ENCODE measurements around the gene FOXP2. TPM values are rescaled to one million over a fixed set of nuclear protein-coding genes. Genes with fewer than 3 reads are reported as not detected.

The FOXP2 gene
- total and polyA plus RNA-seq, 7 donors: 1.6 to 150 (median 91.2) TPM

GRCh38 chr7:114554781-114555537, 140.3 kb downstream of the FOXP2 start:
- intact Hi-C loops (cut with DNase I): no loop called here
- WGBS, 2 donors: 76 to 87% methylated on average over 6 of the region's 6 CpGs
- H3K4me3 ChIP-seq: no peak overlapping the region
- H3K9me3 ChIP-seq: no peaks in the 10 kb centered on the region
- H3K27me3 ChIP-seq: no peaks in the 10 kb centered on the region
- TF ChIP-seq POLR2A (IDR thresholded peaks at IDR 0.05) (no peak), EP300 (IDR thresholded peaks at IDR 0.05) (no peak), POLR2AphosphoS5 (IDR thresholded peaks at IDR 0.05) (peak in 3 of 4 donors; percentile 20 to 47 (median 40)), CTCF (IDR thresholded peaks at IDR 0.05) (no peak)
- peaks cover 0 to 10% (median 7%) of the 10 kb centered on the region in 4 donors for H3K4me1 ChIP-seq
- peak overlapping the region in 2 of 4 donors; percentile 29 to 52 for H3K27ac ChIP-seq
- H3K36me3 ChIP-seq: peaks cover 0 to 5% (median 0%) of the 10 kb centered on the region in 4 donors
- no peak for DNase-seq

GRCh38 chr7:114567416-114567815, 152.8 kb downstream of the FOXP2 start:
- intact Hi-C loops (cut with DNase I): no loop called here
- H3K27ac ChIP-seq: no peak overlapping the region

GRCh38 chr7:114569220-114569619, 154.6 kb downstream of the FOXP2 start:
- intact Hi-C loops (cut with DNase I): no loop called here
- no peaks in the 10 kb centered on the region for H3K27me3 ChIP-seq
- H3K4me3 ChIP-seq: no peak overlapping the region
- no peaks in the 10 kb centered on the region for H3K36me3 ChIP-seq
- DNase-seq: no peak
- TF ChIP-seq POLR2A (IDR thresholded peaks at IDR 0.05): no peak
- no peak for TF ChIP-seq CTCF (IDR thresholded peaks at IDR 0.05)
- TF ChIP-seq EP300 (IDR thresholded peaks at IDR 0.05): no peak
- TF ChIP-seq POLR2AphosphoS5 (IDR thresholded peaks at IDR 0.05): no peak
- WGBS, 2 donors: 76 to 83% methylated on average over 1 of the region's 1 CpG
- peaks cover 0 to 9% (median 2%) of the 10 kb centered on the region in 4 donors for H3K4me1 ChIP-seq
- H3K9me3 ChIP-seq: no peaks in the 10 kb centered on the region
- no peak overlapping the region for H3K27ac ChIP-seq

More at GRCh38 chr7:114567416-114567815, 152.8 kb downstream of the FOXP2 start:
- 83 to 87% methylated on average over 2 of the region's 2 CpGs for WGBS, 2 donors
- no peaks in the 10 kb centered on the region for H3K4me1 ChIP-seq
- no peaks in the 10 kb centered on the region for H3K9me3 ChIP-seq
- no peaks in the 10 kb centered on the region for H3K36me3 ChIP-seq
- TF ChIP-seq CTCF (IDR thresholded peaks at IDR 0.05) (no peak), POLR2A (IDR thresholded peaks at IDR 0.05) (no peak), POLR2AphosphoS5 (IDR thresholded peaks at IDR 0.05) (no peak), EP300 (IDR thresholded peaks at IDR 0.05) (no peak)
- H3K4me3 ChIP-seq: no peak overlapping the region
- no peak for DNase-seq
- H3K27me3 ChIP-seq: no peaks in the 10 kb centered on the region

GRCh38 chr7:114574384-114574783, 159.8 kb downstream of the FOXP2 start:
- WGBS, 2 donors: 40 to 74% methylated on average over 2 of the region's 2 CpGs
- Histone ChIP-seq H3K36me3 (no peaks in the 10 kb centered on the region), H3K4me1 (peaks cover 0 to 14% (median 8%) of the 10 kb centered on the region in 4 donors), H3K4me3 (no peak overlapping the region), H3K27me3 (no peaks in the 10 kb centered on the region), H3K9me3 (no peaks in the 10 kb centered on the region), H3K27ac (no peak overlapping the region)
- intact Hi-C loops (cut with DNase I): no loop called here
- DNase-seq: no peak
- TF ChIP-seq POLR2AphosphoS5 (IDR thresholded peaks at IDR 0.05) (no peak), POLR2A (IDR thresholded peaks at IDR 0.05) (no peak), CTCF (IDR thresholded peaks at IDR 0.05) (no peak), EP300 (IDR thresholded peaks at IDR 0.05) (no peak)

Data from sigmoid colon (tissue), 7 donors.